Stomach (tissue), 9 donors: ENCODE results near the gene DFFB. TPM values are rescaled to one million over a fixed set of nuclear protein-coding genes. Genes with fewer than 3 reads are reported as not detected.

Source experiments
- DNase-seq, 2 donors: peaks; one replicate each; pipeline versions ENCODE4 v3.0.0 to v3.0.0-alpha.2; 2013 to 2019
- H3K27ac ChIP-seq, 5 donors: fragments of 200-600 bp in 4 of 5; sonication (generic) in 4 of 5; one replicate each; pipeline ENCODE4 v1.5.1; 2013 to 2019; ENCODE audit warnings: mild to moderate bottlenecking in 1 of 5, moderate library complexity in 1 of 5
- H3K27me3 ChIP-seq, 3 donors: fragments of 200-600 bp; sonication (generic); one replicate each; pipeline ENCODE4 v1.5.1; 2017 to 2019; ENCODE audit warnings: mixed run types in 1 of 3
- H3K36me3 ChIP-seq, 4 donors: fragments of 200-600 bp; sonication (generic); 1 replicate in 3 of 4; 2 replicates in 1 of 4; pipeline ENCODE4 v1.5.1; 2016 to 2019
- H3K4me1 ChIP-seq, 4 donors: fragments of 200-600 bp; sonication (generic); one replicate each; pipeline ENCODE4 v1.5.1; 2016 to 2019
- H3K4me3 ChIP-seq, 4 donors: fragments of 200-600 bp; sonication (generic) in 3 of 4; one replicate each; pipeline ENCODE4 v1.5.1; 2016 to 2019; ENCODE audit warnings: mild to moderate bottlenecking in 1 of 4
- H3K9me3 ChIP-seq, 4 donors: fragments of 200-600 bp; sonication (generic); one replicate each; pipeline ENCODE4 v1.5.1; 2016 to 2019
- EP300 ChIP-seq: sonication (generic); formaldehyde crosslinking; IDR thresholded peaks from one replicate; pipeline ENCODE4 v1.6.1; 2017; ENCODE audit warnings: antibody characterized with exemption
- POLR2A ChIP-seq, 4 donors: fragments of 450-650 bp; IDR thresholded peaks; one replicate each; pipeline ENCODE4 v1.6.1; 2016; ENCODE audit warnings: antibody characterized with exemption in 4 of 4, control low read depth in 2 of 4, mild to moderate bottlenecking in 1 of 4, moderate library complexity in 1 of 4
- POLR2AphosphoS5 ChIP-seq, 3 donors: sonication (generic); formaldehyde crosslinking; IDR thresholded peaks; one replicate each; pipeline ENCODE4 v1.6.1; 2016; ENCODE audit warnings: antibody characterized with exemption in 3 of 3
- WGBS, 5 donors: extraction: QIAGEN DNeasy Blood & Tissue Kit in 3 of 5; methylation state at CpG; one replicate each; pipeline versions ENCODE4 v1.1.5 to v1.1.7; 2013 to 2018; 5-methylcytosine and 5-hydroxymethylcytosine counted together
- intact Hi-C: fragments of 100-400 bp; cut with DNase I; formaldehyde crosslinking; loops from one replicate; pipeline ENCODE4 v1.15.1; 2023; ENCODE audit warnings: low total_unique reads
- polyA plus RNA-seq, 3 donors: library from polyadenylated mRNA; stranded (reverse); fragments of 200-250 nt; gene quantifications; one replicate each; pipeline ENCODE4 v1.2.3, GENCODE V29; 2013
- total RNA-seq, 5 donors: library from RNA; depleted of rRNA; stranded (reverse); fragments of >200 nt; gene quantifications; one replicate each; pipeline versions ENCODE4 v1.1.0 to v1.2.3, GENCODE V29; 2014 to 2016
- TF ChIP-seq, protein P1 (sequence below), 7 experiments: fragments of 450-650 bp in 4 of 7; fragments of 200-600 bp in 3 of 7; sonication (generic) in 3 of 7; IDR thresholded peaks; one replicate each; pipeline ENCODE4 v1.5.1; 2016 to 2019; ENCODE audit warnings: antibody characterized with exemption in 7 of 7, control low read depth in 2 of 7, mild to moderate bottlenecking in 1 of 7
- donor health status: healthy with polysubstance abuse.
- donor health status: Bipolar disorder and iron deficiency.
- donor health status: healthy.

Gene DFFB
- total and polyA plus RNA-seq, 8 donors, result 1.2 to 9.3 (median 4.8) TPM

DNA sequence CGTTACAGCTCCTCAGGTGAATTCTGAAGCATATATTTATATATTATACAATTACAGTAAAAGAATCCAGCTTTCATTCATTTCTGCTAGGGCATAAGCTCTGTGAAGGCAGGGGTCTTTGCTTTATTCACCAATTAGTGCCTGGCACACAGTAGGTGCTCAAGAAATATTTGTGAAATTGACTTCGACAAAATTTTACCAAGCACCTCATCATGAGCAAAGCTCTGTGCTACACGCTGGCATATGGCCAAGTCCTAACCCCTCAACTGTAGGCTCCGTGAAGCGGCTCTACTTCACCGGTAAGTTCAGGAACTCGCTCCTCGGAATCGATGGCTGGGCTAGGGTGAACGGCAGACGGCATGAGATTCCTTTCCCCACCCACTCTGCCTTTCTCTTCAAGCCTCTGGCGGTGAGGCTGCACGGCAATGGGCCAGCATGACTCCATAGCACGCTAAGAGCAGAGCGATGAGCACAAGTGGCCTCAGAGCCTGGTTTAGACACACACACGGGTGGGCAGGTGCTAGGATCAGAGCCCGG lies 34.1 kb downstream of the DFFB start:
- intact Hi-C loops, result no loop called here

DNA sequence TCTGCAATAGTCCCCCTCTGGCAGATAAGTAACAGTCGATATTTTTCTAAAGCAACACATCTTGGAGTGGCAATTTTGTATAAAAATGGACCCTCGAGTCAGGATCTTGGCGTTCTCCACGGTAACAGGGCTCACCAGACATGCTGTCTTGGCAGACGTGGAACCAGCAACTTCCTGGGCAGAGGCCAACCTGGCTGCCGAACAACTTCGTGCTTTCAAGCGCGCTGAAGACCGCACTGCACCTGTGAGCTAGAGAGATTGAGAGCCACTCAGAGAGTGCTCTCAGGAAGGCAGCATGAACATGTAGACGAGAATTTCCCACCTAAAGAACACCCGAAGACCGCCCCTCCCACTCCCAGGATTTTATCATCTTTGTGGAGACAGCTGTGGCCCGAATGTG lies 35.5 kb downstream of the DFFB start:
- peak in 1 of 2 donors; percentile 70 for DNase-seq
- TF ChIP-seq, protein P1, sequence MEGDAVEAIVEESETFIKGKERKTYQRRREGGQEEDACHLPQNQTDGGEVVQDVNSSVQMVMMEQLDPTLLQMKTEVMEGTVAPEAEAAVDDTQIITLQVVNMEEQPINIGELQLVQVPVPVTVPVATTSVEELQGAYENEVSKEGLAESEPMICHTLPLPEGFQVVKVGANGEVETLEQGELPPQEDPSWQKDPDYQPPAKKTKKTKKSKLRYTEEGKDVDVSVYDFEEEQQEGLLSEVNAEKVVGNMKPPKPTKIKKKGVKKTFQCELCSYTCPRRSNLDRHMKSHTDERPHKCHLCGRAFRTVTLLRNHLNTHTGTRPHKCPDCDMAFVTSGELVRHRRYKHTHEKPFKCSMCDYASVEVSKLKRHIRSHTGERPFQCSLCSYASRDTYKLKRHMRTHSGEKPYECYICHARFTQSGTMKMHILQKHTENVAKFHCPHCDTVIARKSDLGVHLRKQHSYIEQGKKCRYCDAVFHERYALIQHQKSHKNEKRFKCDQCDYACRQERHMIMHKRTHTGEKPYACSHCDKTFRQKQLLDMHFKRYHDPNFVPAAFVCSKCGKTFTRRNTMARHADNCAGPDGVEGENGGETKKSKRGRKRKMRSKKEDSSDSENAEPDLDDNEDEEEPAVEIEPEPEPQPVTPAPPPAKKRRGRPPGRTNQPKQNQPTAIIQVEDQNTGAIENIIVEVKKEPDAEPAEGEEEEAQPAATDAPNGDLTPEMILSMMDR (IDR thresholded peaks at IDR 0.05), result no peak
- no peak for TF ChIP-seq EP300
- no peak for TF ChIP-seq POLR2AphosphoS5 (IDR thresholded peaks at IDR 0.05)
- TF ChIP-seq POLR2A (IDR thresholded peaks at IDR 0.05), result no peak

More for the DNA sequence above, 34.1 kb downstream of the DFFB start:
- Histone ChIP-seq H3K4me3 (no peak overlapping the region), H3K9me3 (no peaks in the 10 kb centered on the region), H3K4me1 (peaks cover 0 to 28% (median 17%) of the 10 kb centered on the region in 4 donors), H3K27me3 (no peaks in the 10 kb centered on the region), H3K36me3 (peaks cover 32 to 75% (median 68%) of the 10 kb centered on the region in 4 donors), H3K27ac (peak overlapping the region in 3 of 5 donors; percentile 11 to 49 (median 13))
- no peak for DNase-seq
- TF ChIP-seq EP300, result no peak
- no peak for TF ChIP-seq POLR2A (IDR thresholded peaks at IDR 0.05)
- no peak for TF ChIP-seq POLR2AphosphoS5 (IDR thresholded peaks at IDR 0.05)
- TF ChIP-seq, protein P1 (IDR thresholded peaks at IDR 0.05), result no peak
- 87 to 93% (median 90%) methylated on average over 14 to 17 of the region's 17 CpGs for WGBS, 5 donors

DNA sequence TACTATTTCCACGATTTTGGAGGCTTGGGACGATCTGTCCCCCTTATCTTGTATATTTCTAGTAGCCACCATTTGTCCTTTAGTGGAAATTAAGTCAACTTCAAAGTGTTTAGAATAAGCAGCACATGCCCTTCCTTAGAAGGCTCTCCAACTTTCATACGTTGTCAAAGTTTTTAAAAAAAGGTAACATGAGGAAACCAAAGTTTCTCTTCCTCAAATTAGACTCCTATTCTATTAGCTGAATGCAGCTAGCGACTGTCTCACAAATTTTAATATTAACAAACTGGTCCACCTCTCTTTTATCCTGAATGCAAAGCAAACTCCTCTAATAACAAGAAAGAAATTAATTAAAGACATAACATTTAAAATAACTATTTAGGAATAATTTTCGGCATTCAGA lies 35.9 kb downstream of the DFFB start:
- H3K4me1 ChIP-seq, result peaks cover 0 to 30% (median 18%) of the 10 kb centered on the region in 4 donors
- H3K27me3 ChIP-seq, result no peaks in the 10 kb centered on the region
- WGBS, 5 donors, result 67 to 84% (median 80%) methylated on average over 5 of the region's 5 CpGs
- peaks cover 0 to 8% (median 4%) of the 10 kb centered on the region in 4 donors for H3K9me3 ChIP-seq
- TF ChIP-seq POLR2A (IDR thresholded peaks at IDR 0.05) (no peak), EP300 (no peak), POLR2AphosphoS5 (IDR thresholded peaks at IDR 0.05) (no peak)
- TF ChIP-seq, protein P1 (IDR thresholded peaks at IDR 0.05), result no peak
- intact Hi-C loops, result no loop called here
- peaks cover 27 to 57% (median 50%) of the 10 kb centered on the region in 4 donors for H3K36me3 ChIP-seq
- H3K4me3 ChIP-seq, result no peak overlapping the region
- H3K27ac ChIP-seq, result no peak overlapping the region
- DNase-seq, result no peak

More for the DNA sequence above, 35.5 kb downstream of the DFFB start:
- no peaks in the 10 kb centered on the region for H3K27me3 ChIP-seq
- no peak overlapping the region for H3K4me3 ChIP-seq
- intact Hi-C loops, result no loop called here
- peaks cover 0 to 4% (median 2%) of the 10 kb centered on the region in 4 donors for H3K9me3 ChIP-seq
- H3K36me3 ChIP-seq, result peaks cover 27 to 61% (median 54%) of the 10 kb centered on the region in 4 donors
- WGBS, 5 donors, result 47 to 75% (median 66%) methylated on average over 14 of the region's 14 CpGs
- H3K27ac ChIP-seq, result no peak overlapping the region
- H3K4me1 ChIP-seq, result peaks cover 0 to 30% (median 18%) of the 10 kb centered on the region in 4 donors

DNA sequence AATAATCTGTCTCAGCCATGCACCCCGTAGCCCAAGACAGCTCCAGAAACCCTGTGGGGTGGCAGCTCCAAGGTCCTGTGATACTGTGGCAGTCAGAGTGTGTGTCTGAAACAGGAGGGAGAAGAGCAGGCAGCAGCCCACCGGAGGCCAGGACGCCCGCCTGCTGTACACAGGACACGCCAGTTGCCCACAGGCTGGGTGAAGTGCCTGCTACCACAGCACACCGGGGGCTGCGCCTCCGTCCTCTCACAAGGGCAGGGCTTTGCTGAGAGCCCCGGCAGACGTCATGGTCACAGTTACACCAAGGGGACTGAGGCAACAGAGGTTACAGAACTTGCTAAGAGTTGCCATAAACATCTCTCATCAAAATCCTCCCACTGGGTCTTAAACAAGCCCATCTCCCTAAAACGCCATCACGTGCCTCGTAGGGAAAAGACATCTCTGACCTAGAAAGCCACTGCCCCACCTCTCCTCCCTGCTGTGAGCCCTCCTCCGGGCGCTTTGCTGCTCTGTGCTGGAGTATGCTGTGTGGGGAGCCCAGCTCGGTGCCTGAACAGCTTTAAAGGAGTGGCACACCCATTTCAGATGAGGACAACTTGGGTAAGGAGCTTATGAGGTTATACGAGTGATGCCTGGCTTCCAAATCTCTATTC lies 37.5 kb downstream of the DFFB start:
- peaks cover 18 to 41% (median 34%) of the 10 kb centered on the region in 4 donors for H3K36me3 ChIP-seq
- peaks cover 5 to 39% (median 27%) of the 10 kb centered on the region in 4 donors for H3K4me1 ChIP-seq
- intact Hi-C loops, result loop anchor here (5.0 kb wide), 1 partner anchor 32 kb away; no protein-coding TSS in a partner anchor
- H3K4me3 ChIP-seq, result no peak overlapping the region
- no peak for DNase-seq
- H3K27ac ChIP-seq, result no peak overlapping the region
- WGBS, 5 donors, result 82 to 97% (median 94%) methylated on average over 17 of the region's 17 CpGs
- TF ChIP-seq POLR2AphosphoS5 (IDR thresholded peaks at IDR 0.05) (no peak), EP300 (no peak), POLR2A (IDR thresholded peaks at IDR 0.05) (no peak)
- TF ChIP-seq, protein P1 (IDR thresholded peaks at IDR 0.05), result no peak
- peaks cover 0 to 14% (median 7%) of the 10 kb centered on the region in 4 donors for H3K9me3 ChIP-seq
- no peaks in the 10 kb centered on the region for H3K27me3 ChIP-seq
